ENCODE data around the gene TRIM41.
"Not testable (repeated sequence)": the region's sequence is repeated elsewhere in the genome, so short reads cannot be mapped to it uniquely, and the experiment has no call there.

TRIM41 gene

GRCh38 chr5:181259283-181259682, 36.2 kb downstream of the TRIM41 start:
- no peak for DNase-seq

DNA sequence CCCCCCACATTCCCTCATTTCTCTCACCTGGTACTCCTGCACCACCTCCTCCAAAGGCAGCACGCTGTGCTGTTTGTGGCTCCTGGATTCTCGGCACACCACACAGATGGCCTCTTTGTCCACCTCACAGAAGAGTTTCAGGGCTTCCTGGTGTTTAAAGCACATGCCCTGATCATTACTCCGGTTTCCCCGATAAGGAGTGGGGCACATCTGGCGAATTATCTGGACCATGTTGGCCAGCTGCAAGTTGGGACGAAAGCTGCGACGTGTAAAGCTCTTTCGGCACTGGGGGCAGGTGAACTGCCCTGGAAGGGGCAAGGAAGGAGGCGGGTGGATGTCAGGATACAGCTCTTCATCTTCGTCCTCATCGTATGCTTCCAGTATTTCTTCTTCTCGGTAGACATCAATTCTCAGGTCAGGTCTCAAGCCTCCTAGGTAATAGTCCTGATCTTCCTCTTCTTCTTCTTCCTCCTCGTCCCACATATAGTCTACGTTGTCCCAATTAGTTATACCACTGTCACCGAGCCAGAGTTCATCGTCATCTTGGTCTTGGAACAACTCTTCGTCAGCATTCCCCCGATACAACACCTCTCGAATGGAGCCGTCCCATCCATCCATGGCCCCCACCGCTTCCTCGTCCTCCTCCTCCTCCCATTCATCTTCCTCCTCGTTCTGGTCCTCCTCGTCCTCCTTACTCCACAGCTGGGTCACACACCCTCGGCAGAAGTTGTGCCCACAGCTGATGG, 37.1 kb downstream of the TRIM41 start:
- no peak for DNase-seq

DNA sequence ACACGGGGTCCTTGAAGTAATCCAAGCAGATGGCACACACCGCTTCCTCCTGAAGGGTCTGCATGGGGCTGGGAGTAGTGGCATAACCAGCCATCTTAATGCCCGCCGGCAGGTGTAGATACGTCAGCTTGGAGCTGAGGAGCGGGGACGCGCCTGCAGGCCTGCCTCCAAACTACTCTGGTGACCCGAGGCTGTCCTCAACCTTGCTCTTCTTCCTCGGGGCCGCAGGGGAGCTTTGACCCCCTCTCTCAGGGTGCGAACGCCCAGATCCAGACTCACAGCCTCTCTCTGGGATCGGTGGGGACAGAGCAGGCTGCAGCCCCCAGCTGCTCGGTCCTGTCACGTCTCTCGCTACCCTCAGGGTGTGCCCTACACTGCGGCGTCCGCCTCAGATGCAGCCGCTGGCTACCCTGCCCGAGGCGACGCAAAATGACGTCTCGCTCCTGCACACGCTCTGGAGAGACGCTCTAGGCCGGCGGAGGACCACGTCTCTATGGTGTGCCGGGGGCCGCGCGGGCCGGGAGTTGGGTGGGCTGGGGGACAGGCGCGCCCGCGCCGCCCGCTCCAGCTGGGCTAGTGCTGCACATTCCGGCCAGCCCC, 37.7 kb downstream of the TRIM41 start, which contains the start of gene TRIM52:
Gene TRIM52, minus strand, starts transcription at position 424 of the 600 bp plus-strand sequence. Its CDS starts 330 bp downstream, at position 94.
- DNase-seq = peak; percentile 92 to 94

DNA sequence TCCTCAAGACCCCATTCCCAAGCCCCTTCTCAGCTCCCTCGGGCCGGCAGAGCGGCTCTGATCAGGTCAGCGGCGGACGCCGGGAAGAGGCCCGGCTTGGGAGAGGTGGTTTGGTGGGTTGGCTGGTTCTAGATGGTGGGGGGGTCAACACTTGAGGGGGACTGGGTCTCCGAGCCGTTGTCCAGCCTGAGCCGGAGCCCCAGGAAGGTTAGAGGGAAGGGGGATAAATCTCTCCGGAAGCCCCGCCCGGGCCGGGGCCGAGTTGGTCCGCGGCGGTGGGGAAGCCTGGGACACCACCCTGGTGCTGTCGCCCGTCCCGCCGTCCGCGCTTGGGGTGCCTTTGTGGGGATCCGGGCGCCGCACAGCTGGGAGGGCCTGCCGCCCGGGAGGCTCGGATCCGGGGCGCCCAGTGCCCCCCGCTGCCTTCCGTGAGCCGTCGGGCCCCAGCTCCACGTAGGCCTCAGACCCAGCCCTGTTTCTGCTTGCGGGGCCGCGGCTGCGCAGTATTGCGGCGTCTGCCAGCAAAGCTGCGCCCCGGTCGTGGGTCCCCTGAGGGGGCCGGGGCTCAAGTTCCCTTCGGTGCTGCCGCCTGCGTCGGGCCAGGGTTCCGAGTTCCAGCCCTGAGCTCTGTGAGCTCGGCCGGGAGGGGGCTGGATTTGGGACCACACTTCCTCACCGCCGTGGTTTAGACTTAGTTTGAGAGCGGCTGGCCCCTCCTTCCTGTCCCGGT, 38.4 kb downstream of the TRIM41 start:
- peak; percentile 75 to 83 for DNase-seq

DNA sequence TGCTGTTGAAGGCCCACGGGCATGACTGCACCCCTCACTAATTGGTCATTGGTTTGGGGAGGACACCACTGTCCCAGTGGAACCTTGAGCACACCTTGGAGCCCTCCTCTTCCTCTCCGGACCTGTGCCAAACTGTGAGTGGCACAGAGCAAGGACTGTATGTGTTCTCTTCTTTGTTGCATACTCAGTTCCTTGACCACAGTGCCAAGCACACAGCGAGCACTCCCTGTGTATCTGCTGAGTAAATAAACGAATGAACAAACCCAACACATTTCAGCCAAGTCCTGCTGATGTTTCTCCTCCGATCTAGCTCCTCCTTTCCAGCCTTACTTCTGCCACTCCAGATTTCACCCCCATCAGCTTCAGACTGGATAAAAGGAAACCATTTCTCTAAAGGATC, 40.6 kb downstream of the TRIM41 start:
- no peak for DNase-seq

DNA sequence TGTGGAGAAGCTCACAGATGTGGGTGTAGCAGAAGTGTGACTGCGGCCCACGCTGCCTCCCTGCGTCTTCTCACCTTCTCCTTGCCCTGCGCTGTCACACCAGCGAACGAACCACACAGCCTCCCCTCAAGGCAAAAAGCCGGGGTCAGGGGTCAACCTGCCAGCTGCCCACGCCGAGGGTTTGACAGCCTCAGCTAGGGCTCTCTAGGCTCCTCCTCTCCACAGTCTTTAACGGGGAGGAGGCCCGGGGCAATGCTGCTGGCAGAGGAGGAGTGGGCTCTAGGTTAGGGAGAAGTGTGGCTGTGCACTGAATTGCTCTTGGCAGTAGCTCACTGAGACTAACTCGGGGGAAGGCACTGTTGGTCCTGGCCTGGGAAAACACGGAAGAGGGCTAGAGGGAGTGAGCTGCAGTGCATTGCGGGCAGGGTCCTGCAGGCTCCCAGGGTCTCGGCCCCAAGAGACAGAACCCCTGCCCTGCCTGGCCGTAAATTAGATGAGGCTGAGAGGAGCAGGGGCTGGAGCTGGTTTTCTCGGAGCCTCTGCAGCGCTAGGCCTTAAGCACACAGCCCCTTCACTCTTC, 42.1 kb downstream of the TRIM41 start:
- DNase-seq = no peak

GRCh38 chr5:181267291-181267904, 44.3 kb downstream of the TRIM41 start:
- DNase-seq = not testable (repeated sequence)

GRCh38 chr5:181267907-181268306, 44.8 kb downstream of the TRIM41 start:
- not testable (repeated sequence) for DNase-seq

- DNase-seq = no peak
These were observed 48.0 kb downstream of the TRIM41 start for GRCh38 chr5:181271081-181271480.

- DNase-seq = peak in 1 of 2 donors; percentile 19
These were observed 50.3 kb downstream of the TRIM41 start for GRCh38 chr5:181273433-181273744.

GRCh38 chr5:181280251-181280762, 57.2 kb downstream of the TRIM41 start:
- no peak for DNase-seq

- no peak for DNase-seq
These were observed 58.2 kb downstream of the TRIM41 start for GRCh38 chr5:181281077-181281983.

- DNase-seq = no peak
These were observed 58.9 kb downstream of the TRIM41 start for GRCh38 chr5:181281984-181282316.

DNA sequence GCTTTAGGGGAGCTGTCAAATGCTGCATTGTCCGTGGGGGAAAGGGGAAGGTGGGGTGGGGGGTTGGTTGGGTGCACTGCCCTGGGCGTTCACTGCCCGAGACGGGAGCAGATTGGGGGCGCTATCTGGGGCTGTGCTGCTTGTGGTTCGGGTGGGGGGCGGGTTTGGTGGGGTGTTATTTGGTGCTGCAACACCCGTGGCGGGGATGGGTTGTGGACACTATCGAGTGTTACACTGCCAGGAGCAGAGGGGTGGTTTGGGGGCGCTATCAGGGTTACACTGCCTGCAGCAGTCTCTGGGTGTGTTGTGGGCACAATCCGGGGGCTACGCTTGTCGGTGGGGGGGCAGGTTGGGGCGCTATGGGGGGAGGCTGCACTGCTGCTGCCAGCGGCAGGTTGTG, 59.3 kb downstream of the TRIM41 start:
- not testable (repeated sequence) for DNase-seq

DNA sequence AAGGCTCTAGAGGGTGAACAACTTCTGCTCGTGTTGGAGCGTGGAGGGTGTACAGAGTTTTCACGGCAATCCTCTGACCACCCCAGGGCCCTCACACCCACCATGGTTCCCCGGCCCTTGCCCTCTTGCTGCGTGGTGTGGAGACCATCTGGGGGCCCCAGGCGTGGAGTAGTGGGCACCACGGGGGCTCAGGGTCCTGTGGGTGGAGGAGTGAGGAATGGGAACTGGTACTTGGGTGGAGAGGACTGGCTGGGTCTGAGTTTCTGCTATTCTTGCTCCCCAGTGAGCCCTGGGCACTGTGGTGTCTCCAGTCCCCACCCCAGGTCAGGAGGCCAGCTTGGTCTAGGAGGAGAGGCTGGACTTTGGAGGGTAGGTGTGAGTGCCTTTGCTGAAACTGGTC, 59.8 kb downstream of the TRIM41 start:
- no peak for DNase-seq

DNA sequence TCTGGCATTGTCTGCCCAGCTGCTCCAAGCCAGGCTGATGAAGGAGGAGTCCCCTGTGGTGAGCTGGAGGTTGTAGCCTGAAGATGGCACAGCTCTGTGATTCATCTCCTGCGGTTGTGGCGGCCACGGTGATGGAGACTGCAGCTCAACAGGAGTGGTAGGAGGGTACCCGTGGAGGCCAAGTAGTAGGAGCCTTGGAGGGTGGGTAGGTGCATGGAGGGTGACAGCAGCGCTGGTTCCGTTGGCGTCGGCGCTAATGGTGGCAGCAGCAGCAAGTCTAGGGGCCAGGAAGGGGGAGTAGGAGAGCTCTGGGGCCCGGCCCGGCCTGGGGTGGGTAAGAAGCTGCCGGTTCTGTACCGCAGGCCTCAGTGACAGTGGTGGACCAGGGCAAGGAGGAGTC, 60.3 kb downstream of the TRIM41 start:
- DNase-seq = no peak

DNA sequence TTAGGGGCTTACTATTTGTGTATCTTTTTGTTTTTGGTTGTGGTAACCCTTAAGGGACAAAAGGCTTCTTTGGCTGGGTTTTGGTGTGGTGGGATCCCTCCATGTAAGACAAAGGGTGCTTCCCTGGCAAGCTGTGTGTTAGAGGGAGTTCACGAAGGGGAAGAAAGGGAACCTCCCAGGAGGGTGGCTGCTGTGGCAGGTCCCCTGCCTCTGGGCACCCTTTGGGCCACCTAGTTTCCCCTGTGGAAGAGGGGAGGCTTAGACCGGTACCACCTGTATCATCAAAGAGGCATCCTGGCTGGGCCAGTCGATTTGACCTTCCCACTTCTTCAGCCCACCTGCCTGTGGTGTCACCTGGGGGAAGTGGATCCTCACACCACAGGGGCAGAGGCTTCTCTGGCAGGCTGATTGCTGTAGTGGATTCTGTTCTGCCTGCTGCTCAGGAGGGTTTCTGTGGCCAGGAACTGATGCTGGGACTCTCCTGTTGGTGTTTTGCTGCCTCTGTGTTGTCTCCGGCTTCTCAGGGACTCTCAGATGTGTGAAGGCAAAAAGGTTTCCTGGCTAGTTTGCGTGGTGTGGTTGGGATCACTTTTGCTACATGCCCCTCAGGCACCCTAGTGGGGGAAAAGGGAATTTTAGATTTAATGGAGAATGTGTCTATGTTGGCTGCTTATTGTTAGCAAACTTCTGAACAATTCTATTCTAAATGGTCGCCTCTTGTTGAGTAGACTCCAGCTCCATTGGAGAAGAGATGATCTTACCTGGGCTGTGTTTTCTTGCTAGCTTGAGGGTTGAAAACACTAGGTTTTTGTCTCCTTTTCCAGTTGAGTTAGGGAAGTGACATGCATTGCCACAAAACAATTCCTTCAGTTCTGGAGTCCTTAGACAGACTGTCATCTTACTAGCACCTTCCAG, 61.0 kb downstream of the TRIM41 start:
- not testable (repeated sequence) for DNase-seq

All from CD4-positive, alpha-beta T cell treated with Interferon alpha-2 for 1 hour (primary cell).